ENCODE results near the gene ANKRD23.
"Not testable (repeated sequence)": the region's sequence is repeated elsewhere in the genome, so short reads cannot be mapped to it uniquely, and the experiment has no call there.

The ANKRD23 gene

GRCh38 chr2:96815326-96816126 lies 28.3 kb downstream of the ANKRD23 start:
- Mint-ChIP-seq H3K4me1 (ENCODE audit: low read depth) (peaks cover 48% of the 10 kb centered on the region), H3K4me3 (peak overlapping the region; percentile 92), H3K9me3 (no peaks in the 10 kb centered on the region), H3K27ac (peak overlapping the region; percentile 51), H3K27me3 (ENCODE audit: low read depth) (no peaks in the 10 kb centered on the region), H3K36me3 (ENCODE audit: low read depth) (peaks cover 25% of the 10 kb centered on the region)
- DNase-seq (ENCODE audit: low spot score) = peak; percentile 36

- Mint-ChIP-seq H3K36me3 (ENCODE audit: low read depth) (peaks cover 15% of the 10 kb centered on the region), H3K9me3 (no peaks in the 10 kb centered on the region), H3K4me1 (ENCODE audit: low read depth) (peaks cover 30% of the 10 kb centered on the region), H3K4me3 (no peak overlapping the region), H3K27ac (no peak overlapping the region), H3K27me3 (ENCODE audit: low read depth) (no peaks in the 10 kb centered on the region)
- no peak for DNase-seq (ENCODE audit: low spot score)
Observed at GRCh38 chr2:96813656-96814055, 30.2 kb downstream of the ANKRD23 start.

GRCh38 chr2:96811917-96812316 lies 31.9 kb downstream of the ANKRD23 start:
- Mint-ChIP-seq H3K27me3 (ENCODE audit: low read depth) (no peaks in the 10 kb centered on the region), H3K4me3 (no peak overlapping the region), H3K4me1 (ENCODE audit: low read depth) (peaks cover 18% of the 10 kb centered on the region), H3K36me3 (ENCODE audit: low read depth) (peaks cover 3% of the 10 kb centered on the region), H3K9me3 (no peaks in the 10 kb centered on the region), H3K27ac (no peak overlapping the region)
- no peak for DNase-seq (ENCODE audit: low spot score)

- H3K27ac Mint-ChIP-seq = no peak overlapping the region
- H3K27me3 Mint-ChIP-seq (ENCODE audit: low read depth) = no peaks in the 10 kb centered on the region
- H3K9me3 Mint-ChIP-seq = no peaks in the 10 kb centered on the region
- H3K36me3 Mint-ChIP-seq (ENCODE audit: low read depth) = peaks cover 7% of the 10 kb centered on the region
- no peak overlapping the region for H3K4me3 Mint-ChIP-seq
- H3K4me1 Mint-ChIP-seq (ENCODE audit: low read depth) = peaks cover 27% of the 10 kb centered on the region
- no peak for DNase-seq (ENCODE audit: low spot score)
Observed at GRCh38 chr2:96810783-96811192, 33.0 kb downstream of the ANKRD23 start.

GRCh38 chr2:96809951-96810782 lies 33.7 kb downstream of the ANKRD23 start:
- no peak for DNase-seq (ENCODE audit: low spot score)
- no peak overlapping the region for H3K27ac Mint-ChIP-seq
- H3K27me3 Mint-ChIP-seq (ENCODE audit: low read depth) = no peaks in the 10 kb centered on the region
- peaks cover 22% of the 10 kb centered on the region for H3K4me1 Mint-ChIP-seq (ENCODE audit: low read depth)
- H3K4me3 Mint-ChIP-seq = no peak overlapping the region
- H3K9me3 Mint-ChIP-seq = no peaks in the 10 kb centered on the region
- H3K36me3 Mint-ChIP-seq (ENCODE audit: low read depth) = peaks cover 7% of the 10 kb centered on the region

- H3K27me3 Mint-ChIP-seq (ENCODE audit: low read depth) = no peaks in the 10 kb centered on the region
- DNase-seq (ENCODE audit: low spot score) = no peak
- no peaks in the 10 kb centered on the region for H3K9me3 Mint-ChIP-seq
- no peak overlapping the region for H3K4me3 Mint-ChIP-seq
- H3K36me3 Mint-ChIP-seq (ENCODE audit: low read depth) = peaks cover 7% of the 10 kb centered on the region
- H3K4me1 Mint-ChIP-seq (ENCODE audit: low read depth) = peaks cover 18% of the 10 kb centered on the region
- H3K27ac Mint-ChIP-seq = no peak overlapping the region
Observed at GRCh38 chr2:96809216-96809882, 34.5 kb downstream of the ANKRD23 start.

- no peak for DNase-seq (ENCODE audit: low spot score)
- H3K4me3 Mint-ChIP-seq = no peak overlapping the region
- peak overlapping the region; percentile 34 for H3K27ac Mint-ChIP-seq
- H3K27me3 Mint-ChIP-seq (ENCODE audit: low read depth) = no peaks in the 10 kb centered on the region
- peaks cover 15% of the 10 kb centered on the region for H3K4me1 Mint-ChIP-seq (ENCODE audit: low read depth)
- peaks cover 7% of the 10 kb centered on the region for H3K36me3 Mint-ChIP-seq (ENCODE audit: low read depth)
- no peaks in the 10 kb centered on the region for H3K9me3 Mint-ChIP-seq
Observed at GRCh38 chr2:96808176-96808837, 35.5 kb downstream of the ANKRD23 start.

- DNase-seq (ENCODE audit: low spot score) = no peak
- Mint-ChIP-seq H3K36me3 (ENCODE audit: low read depth) (peaks cover 7% of the 10 kb centered on the region), H3K4me1 (ENCODE audit: low read depth) (peaks cover 11% of the 10 kb centered on the region), H3K27ac (peak overlapping the region; percentile 83), H3K27me3 (ENCODE audit: low read depth) (no peaks in the 10 kb centered on the region), H3K4me3 (peak overlapping the region; percentile 69), H3K9me3 (no peaks in the 10 kb centered on the region)
Observed at GRCh38 chr2:96807127-96807471, 36.7 kb downstream of the ANKRD23 start.

GRCh38 chr2:96806468-96807126 lies 37.2 kb downstream of the ANKRD23 start:
- H3K27ac Mint-ChIP-seq = peak overlapping the region; percentile 83
- no peak for DNase-seq (ENCODE audit: low spot score)
- no peaks in the 10 kb centered on the region for H3K27me3 Mint-ChIP-seq (ENCODE audit: low read depth)
- H3K36me3 Mint-ChIP-seq (ENCODE audit: low read depth) = peaks cover 7% of the 10 kb centered on the region
- H3K9me3 Mint-ChIP-seq = no peaks in the 10 kb centered on the region
- H3K4me1 Mint-ChIP-seq (ENCODE audit: low read depth) = peaks cover 11% of the 10 kb centered on the region
- peak overlapping the region; percentile 69 for H3K4me3 Mint-ChIP-seq

GRCh38 chr2:96805946-96806345 lies 37.9 kb downstream of the ANKRD23 start:
- Mint-ChIP-seq H3K4me1 (ENCODE audit: low read depth) (peaks cover 11% of the 10 kb centered on the region), H3K27ac (peak overlapping the region; percentile 83)
- not testable (repeated sequence) for DNase-seq (ENCODE audit: low spot score); H3K9me3 Mint-ChIP-seq; H3K36me3 Mint-ChIP-seq (ENCODE audit: low read depth); H3K4me3 Mint-ChIP-seq; H3K27me3 Mint-ChIP-seq (ENCODE audit: low read depth)

- Mint-ChIP-seq H3K9me3 (no peaks in the 10 kb centered on the region), H3K4me1 (ENCODE audit: low read depth) (peaks cover 11% of the 10 kb centered on the region), H3K27me3 (ENCODE audit: low read depth) (no peaks in the 10 kb centered on the region), H3K27ac (no peak overlapping the region), H3K36me3 (ENCODE audit: low read depth) (peaks cover 7% of the 10 kb centered on the region), H3K4me3 (no peak overlapping the region)
- no peak for DNase-seq (ENCODE audit: low spot score)
Observed at GRCh38 chr2:96804986-96805385, 38.8 kb downstream of the ANKRD23 start.

- DNase-seq (ENCODE audit: low spot score) = no peak
- Mint-ChIP-seq H3K27me3 (ENCODE audit: low read depth) (no peaks in the 10 kb centered on the region), H3K9me3 (no peaks in the 10 kb centered on the region), H3K36me3 (ENCODE audit: low read depth) (peaks cover 7% of the 10 kb centered on the region), H3K27ac (no peak overlapping the region), H3K4me1 (ENCODE audit: low read depth) (peaks cover 11% of the 10 kb centered on the region), H3K4me3 (no peak overlapping the region)
Observed at GRCh38 chr2:96802721-96803120, 41.1 kb downstream of the ANKRD23 start.

All from T-helper 2 cell treated with Interferon-gamma antibody and Interleukin-4, amounts not matched to agents 5 μg/mL and 100 μg/mL, for 36 hours (primary cell).